ENCODE measurements around the gene TKTL1.
"Not testable (repeated sequence)": the region's sequence is repeated elsewhere in the genome, so short reads cannot be mapped to it uniquely, and the experiment has no call there.

DNA sequence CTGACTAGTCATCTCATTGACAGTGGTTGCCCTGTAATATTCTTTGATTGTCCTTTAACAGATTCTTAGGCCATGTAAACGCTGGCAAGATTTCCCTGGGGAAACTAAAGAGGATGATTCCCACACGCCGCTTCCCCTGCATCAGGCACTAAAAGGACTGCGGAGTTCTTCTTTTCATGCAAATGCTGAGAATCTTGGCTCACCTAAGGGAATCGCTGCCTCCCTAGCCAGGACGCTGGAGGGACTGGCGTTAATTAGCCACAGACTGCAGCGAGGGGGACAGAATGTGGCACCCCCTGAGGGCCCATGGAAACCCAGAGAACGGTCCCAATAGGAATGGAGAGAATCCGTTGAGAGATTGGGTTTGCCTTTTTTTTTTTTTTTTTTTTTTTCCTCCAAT is 9.2 kb upstream of the TKTL1 start:
- not testable (repeated sequence) for TF ChIP-seq POLR2A, POLR2AphosphoS5 (IDR thresholded peaks at IDR 0.05; ENCODE audit: low read depth, low read length)
